SK-N-SH (cell line): ENCODE results near the gene CRAT. TPM values are rescaled to one million over a fixed set of nuclear protein-coding genes. Genes with fewer than 3 reads are reported as not detected.

Source experiments
- CTCF ChIA-PET: fragments of 300-600, 350-600 bp; formaldehyde crosslinking; extraction: SDS; loops from one replicate; lab custom pipeline; 2021; lab: Yijun Ruan, JAX
- POLR2A ChIA-PET: fragments of 350-600 bp; sonication (Branson Sonifier 250); formaldehyde crosslinking; extraction: SDS; loops from one replicate; lab custom pipeline; 2020; ENCODE audit warnings: antibody characterized with exemption, inconsistent platforms; lab: Yijun Ruan, JAX
- DNase-seq: peaks from one replicate; pipeline ENCODE4 v3.0.0; 2012
- H2AFZ ChIP-seq: fragments of 200-600 bp; sonication (generic); 2 replicates; pipeline ENCODE4 v1.8.1; 2016; ENCODE audit warnings: antibody characterized with exemption, mild to moderate bottlenecking, low read depth
- H3F3A ChIP-seq: fragments of 200-600 bp; sonication (generic); replicated peaks from 2 replicates; pipeline ENCODE3; 2016; ENCODE audit warnings: antibody characterized with exemption, mild to moderate bottlenecking; ENCODE audit not compliant: insufficient read depth
- H3K27ac ChIP-seq, 2 experiments: fragments of 200-500 bp in 1 of 2; fragments of 200-600 bp in 1 of 2; sonication (Bioruptor generic) in 1 of 2; sonication (generic), shearing (Covaris generic) in 1 of 2; 2 replicates each; pipeline versions ENCODE4 v1.5.1 to v1.6.1; 2014 to 2016; ENCODE audit warnings: low read depth in 2 of 2, inconsistent platforms in 1 of 2, low read length in 1 of 2, mild to moderate bottlenecking in 1 of 2, mixed read lengths in 1 of 2
- H3K27me3 ChIP-seq: fragments of 200-600 bp; sonication (generic), shearing (Covaris generic); 2 replicates; pipeline ENCODE4 v1.6.1; 2016; ENCODE audit warnings: mixed run types; ENCODE audit not compliant: insufficient read depth
- H3K36me3 ChIP-seq, 2 experiments: fragments of 200-500 bp in 1 of 2; fragments of 200-600 bp in 1 of 2; sonication (Bioruptor generic) in 1 of 2; sonication (generic) in 1 of 2; replicated peaks in 1 of 2; 2 replicates each; pipeline versions ENCODE3 to v1.5.1; 2014 to 2016; ENCODE audit warnings: low read length in 1 of 2, mild to moderate bottlenecking in 1 of 2; ENCODE audit not compliant: insufficient read depth in 2 of 2, control insufficient read depth in 1 of 2
- H3K4me1 ChIP-seq, 2 experiments: fragments of 200-500 bp in 1 of 2; fragments of 200-600 bp in 1 of 2; sonication (Bioruptor generic) in 1 of 2; sonication (generic), shearing (Covaris generic) in 1 of 2; 2 replicates each; pipeline versions ENCODE4 v1.5.1 to v1.6.1; 2014 to 2016; ENCODE audit warnings: low read depth in 1 of 2, low read length in 1 of 2, mixed run types in 1 of 2; ENCODE audit not compliant: insufficient read depth in 2 of 2, control insufficient read depth in 1 of 2
- H3K4me2 ChIP-seq: fragments of 200-600 bp; sonication (generic), shearing (Covaris generic); 2 replicates; pipeline ENCODE4 v1.6.1; 2017; ENCODE audit warnings: mixed run types
- H3K4me3 ChIP-seq, 2 experiments: fragments of 200-500 bp in 1 of 2; fragments of 200-600 bp in 1 of 2; sonication (Bioruptor generic) in 1 of 2; sonication (generic), shearing (Covaris generic) in 1 of 2; 2 replicates each; pipeline versions ENCODE4 v1.5.1 to v1.8.1; 2014 to 2016; ENCODE audit warnings: low read depth in 2 of 2, inconsistent platforms in 1 of 2, low read length in 1 of 2, mild to moderate bottlenecking in 1 of 2, mixed read lengths in 1 of 2, moderate library complexity in 1 of 2
- H3K79me2 ChIP-seq: fragments of 200-600 bp; sonication (generic); 2 replicates; pipeline ENCODE4 v1.8.1; 2017; ENCODE audit warnings: mild to moderate bottlenecking; ENCODE audit not compliant: insufficient read depth
- H3K9ac ChIP-seq: fragments of 200-600 bp; sonication (generic); 2 replicates; pipeline ENCODE4 v1.6.1; 2017; ENCODE audit warnings: mixed run types
- H3K9me2 ChIP-seq: fragments of 200-600 bp; sonication (generic); 2 replicates; pipeline ENCODE4 v1.6.1; 2017; ENCODE audit warnings: mixed run types
- H3K9me3 ChIP-seq: fragments of 200-600 bp; sonication (generic); 2 replicates; pipeline ENCODE4 v1.6.1; 2017; ENCODE audit warnings: mixed run types, mild to moderate bottlenecking, moderate library complexity
- H4K20me1 ChIP-seq: fragments of 200-600 bp; sonication (generic); 2 replicates; pipeline ENCODE4 v1.6.1; 2017; ENCODE audit warnings: mild to moderate bottlenecking, mixed run types; ENCODE audit not compliant: insufficient read depth
- CHD2 ChIP-seq: fragments of 150-350 bp; IDR thresholded peaks from 2 replicates; pipeline ENCODE4 v1.6.1; 2018; ENCODE audit warnings: low read length; ENCODE audit not compliant: partially characterized antibody
- EP300 ChIP-seq, 2 experiments: IDR thresholded peaks; 2 replicates each; pipeline versions ENCODE4 v1.4.0 to v1.6.1; 2012; ENCODE audit warnings: borderline replicate concordance in 1 of 2, low read depth in 1 of 2, low read length in 1 of 2
- MAX ChIP-seq: IDR thresholded peaks from 2 replicates; pipeline ENCODE4 v1.4.0; 2012; ENCODE audit warnings: low read depth
- MEF2A ChIP-seq: IDR thresholded peaks from 2 replicates; pipeline ENCODE4 v1.4.0; 2012; ENCODE audit warnings: low read depth, borderline replicate concordance
- MXI1 ChIP-seq: IDR thresholded peaks from 2 replicates; pipeline ENCODE4 v1.6.1; 2012; ENCODE audit warnings: mild to moderate bottlenecking, low read depth, low read length, improper control_type of control experiment
- NRF1 ChIP-seq: IDR thresholded peaks from 2 replicates; pipeline ENCODE4 v1.6.1; 2012; ENCODE audit warnings: low read depth, mild to moderate bottlenecking, low read length
- POLR2AphosphoS5 ChIP-seq: IDR thresholded peaks from 2 replicates; pipeline ENCODE4 v1.6.1; 2012; ENCODE audit warnings: low read depth, low read length
- REST ChIP-seq: IDR thresholded peaks from 2 replicates; pipeline ENCODE4 v1.6.1; 2012; ENCODE audit warnings: mild to moderate bottlenecking, low read depth, low read length, moderate library complexity
- RXRA ChIP-seq: IDR thresholded peaks from 2 replicates; pipeline ENCODE4 v1.4.0; 2012; ENCODE audit warnings: low read depth, mild to moderate bottlenecking, borderline replicate concordance
- SIN3A ChIP-seq: IDR thresholded peaks from 2 replicates; pipeline ENCODE4 v1.6.1; 2012; ENCODE audit warnings: low read depth, mild to moderate bottlenecking, low read length, moderate library complexity, borderline replicate concordance
- SMC3 ChIP-seq: IDR thresholded peaks from 2 replicates; pipeline ENCODE4 v1.6.1; 2012; ENCODE audit warnings: low read depth, low read length, improper control_type of control experiment
- TAF1 ChIP-seq: IDR thresholded peaks from 2 replicates; pipeline ENCODE4 v1.6.1; 2012; ENCODE audit warnings: low read depth, mild to moderate bottlenecking, low read length, moderate library complexity, borderline replicate concordance
- TCF12 ChIP-seq: IDR thresholded peaks from 2 replicates; pipeline ENCODE4 v1.4.0; 2012
- TEAD4 ChIP-seq: IDR thresholded peaks from 2 replicates; pipeline ENCODE4 v1.4.0; 2012; ENCODE audit warnings: mild to moderate bottlenecking, borderline replicate concordance; ENCODE audit not compliant: insufficient read depth
- USF1 ChIP-seq: IDR thresholded peaks from 2 replicates; pipeline ENCODE4 v1.4.0; 2012; ENCODE audit warnings: low read depth, borderline replicate concordance
- YY1 ChIP-seq: IDR thresholded peaks from 2 replicates; pipeline ENCODE4 v1.4.0; 2012; ENCODE audit warnings: low read depth, mild to moderate bottlenecking
- WGBS: methylation state at CpG from one replicate; pipeline ENCODE4 v1.1.6; 2017; ENCODE audit warnings: low lambda C conversion rate; 5-methylcytosine and 5-hydroxymethylcytosine counted together
- polyA plus RNA-seq, 3 experiments: library from polyadenylated mRNA; depleted of rRNA; stranded (reverse); fragments of >200 nt; gene quantifications; 2 replicates each; pipeline ENCODE4 v1.2.3, GENCODE V29; 2012
- TF ChIP-seq, protein P1 (sequence below): IDR thresholded peaks from 2 replicates; pipeline ENCODE4 v1.4.0; 2012; ENCODE audit warnings: low read depth, borderline replicate concordance
- TF ChIP-seq, protein P2 (sequence below): fragments of 150-350 bp; IDR thresholded peaks from 2 replicates; pipeline ENCODE4 v1.6.1; 2017; ENCODE audit warnings: antibody characterized with exemption, low read length, low read depth, borderline replicate concordance

CRAT gene
- 29.7 and 44.5 TPM in 2 replicates for polyA plus RNA-seq (2012; rRNA removed)
- 20.8 and 32.9 TPM in 2 replicates for polyA plus RNA-seq (2012; cell fraction: cytosol; rRNA removed)
- polyA plus RNA-seq (2012; cell fraction: nucleus; rRNA removed) = 59.3 and 67.2 TPM in 2 replicates

DNA sequence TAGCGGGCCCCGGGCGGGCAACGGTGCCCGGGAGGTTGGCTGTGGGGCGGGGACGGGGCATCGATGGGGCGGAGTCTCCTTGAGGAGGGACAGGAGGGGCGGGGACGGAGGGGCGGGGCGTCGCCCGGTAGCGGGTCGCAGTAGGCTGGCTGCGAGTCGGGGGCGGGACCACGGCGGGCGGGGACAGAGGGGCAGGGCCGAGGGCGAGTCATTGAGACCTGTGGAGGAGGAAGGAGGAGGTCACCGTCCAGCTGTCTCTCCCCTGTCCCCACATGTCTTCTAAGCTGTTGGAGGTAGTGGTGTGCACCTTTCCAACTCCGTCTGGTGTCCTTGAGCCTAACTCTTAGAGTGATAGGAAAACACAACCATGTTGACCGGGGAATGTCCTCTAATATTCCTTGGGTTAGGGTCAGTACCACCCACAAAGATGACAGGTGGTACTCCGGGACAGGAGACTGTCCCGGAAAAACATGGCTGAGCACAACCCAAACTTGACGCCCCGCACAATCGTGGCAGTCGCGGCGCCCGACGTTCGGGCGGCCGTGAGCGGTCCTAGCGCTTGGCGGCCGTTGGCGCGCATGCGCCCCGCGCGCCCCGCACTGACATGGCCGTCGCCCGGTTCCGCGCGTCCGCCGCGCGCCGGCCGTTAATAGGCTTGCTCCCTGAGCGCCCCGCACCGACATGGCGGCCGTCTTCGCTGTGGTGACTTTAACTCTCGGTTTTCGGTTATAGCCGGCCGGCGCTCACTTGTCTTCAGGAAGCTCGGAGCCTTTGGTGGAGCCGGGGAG, at the start of gene CRAT, which contains the start of gene PTPA:
Gene CRAT, minus strand, starts transcription at position 54 of the 788 bp plus-strand sequence. CDS start 284 bp downstream, outside the sequence.
Gene PTPA, plus strand, starts transcription at position 676 of the 788 bp plus-strand sequence. CDS start 186 bp downstream, outside the sequence.
- H3K4me2 ChIP-seq = peak within 1 kb of the TSS; percentile 100
- no peaks in the 10 kb centered on the region for H4K20me1 ChIP-seq
- POLR2A ChIA-PET = interaction anchor here (2.0 kb wide), 1 partner anchor 21 kb away, joined by 5 read pairs; no protein-coding TSS in a partner anchor
- H3K4me1 ChIP-seq = peaks cover 11 to 19% of the 10 kb centered on the region in 2 experiments; a peak in 2 of 4 replicates
- H3K79me2 ChIP-seq = peaks cover 68% of the 10 kb centered on the region
- peak within 1 kb of the TSS; percentile 97 for H3K27ac ChIP-seq
- peak; percentile 100 for DNase-seq
- TF ChIP-seq CHD2 (peak; percentile 4), SIN3A (no peak), MAX (peak; percentile 78), TCF12 (no peak; the same call in 1 of the 2 replicates), MXI1 (peak; percentile 70; the same call in 1 of the 2 replicates), YY1 (peak; percentile 94), SMC3 (no peak), TAF1 (peak; percentile 87), REST (no peak), RXRA (no peak), NRF1 (peak; percentile 90), POLR2AphosphoS5 (peak; percentile 98), EP300 (IDR thresholded peaks at IDR 0.05; ENCODE audit: borderline replicate concordance in 1 of 2, low read depth in 1 of 2, low read length in 1 of 2) (0 out of 4 replicates have a peak, but pooled peaks of 1 of the 2 experiments have one; percentile 17), MEF2A (no peak), TEAD4 (no peak), USF1 (no peak)
- TF ChIP-seq, protein P1, sequence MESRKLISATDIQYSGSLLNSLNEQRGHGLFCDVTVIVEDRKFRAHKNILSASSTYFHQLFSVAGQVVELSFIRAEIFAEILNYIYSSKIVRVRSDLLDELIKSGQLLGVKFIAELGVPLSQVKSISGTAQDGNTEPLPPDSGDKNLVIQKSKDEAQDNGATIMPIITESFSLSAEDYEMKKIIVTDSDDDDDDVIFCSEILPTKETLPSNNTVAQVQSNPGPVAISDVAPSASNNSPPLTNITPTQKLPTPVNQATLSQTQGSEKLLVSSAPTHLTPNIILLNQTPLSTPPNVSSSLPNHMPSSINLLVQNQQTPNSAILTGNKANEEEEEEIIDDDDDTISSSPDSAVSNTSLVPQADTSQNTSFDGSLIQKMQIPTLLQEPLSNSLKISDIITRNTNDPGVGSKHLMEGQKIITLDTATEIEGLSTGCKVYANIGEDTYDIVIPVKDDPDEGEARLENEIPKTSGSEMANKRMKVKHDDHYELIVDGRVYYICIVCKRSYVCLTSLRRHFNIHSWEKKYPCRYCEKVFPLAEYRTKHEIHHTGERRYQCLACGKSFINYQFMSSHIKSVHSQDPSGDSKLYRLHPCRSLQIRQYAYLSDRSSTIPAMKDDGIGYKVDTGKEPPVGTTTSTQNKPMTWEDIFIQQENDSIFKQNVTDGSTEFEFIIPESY = no peak
- TF ChIP-seq, protein P2, sequence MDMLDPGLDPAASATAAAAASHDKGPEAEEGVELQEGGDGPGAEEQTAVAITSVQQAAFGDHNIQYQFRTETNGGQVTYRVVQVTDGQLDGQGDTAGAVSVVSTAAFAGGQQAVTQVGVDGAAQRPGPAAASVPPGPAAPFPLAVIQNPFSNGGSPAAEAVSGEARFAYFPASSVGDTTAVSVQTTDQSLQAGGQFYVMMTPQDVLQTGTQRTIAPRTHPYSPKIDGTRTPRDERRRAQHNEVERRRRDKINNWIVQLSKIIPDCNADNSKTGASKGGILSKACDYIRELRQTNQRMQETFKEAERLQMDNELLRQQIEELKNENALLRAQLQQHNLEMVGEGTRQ = no peak
- no peaks in the 10 kb centered on the region for H3K27me3 ChIP-seq
- H3K36me3 ChIP-seq = peaks cover 0 to 9% of the 10 kb centered on the region in 2 experiments
- no peaks in the 10 kb centered on the region for H3K9me2 ChIP-seq
- CTCF ChIA-PET = interaction anchor here (0.8 to 8.4 kb wide), 7 partner anchors 14 to 513 kb away, joined by 3 to 52 read pairs (median 4); no protein-coding TSS in a partner anchor
- no peaks in the 10 kb centered on the region for H3K9me3 ChIP-seq
- H2AFZ ChIP-seq = peak within 1 kb of the TSS; percentile 89
- H3F3A ChIP-seq = peaks cover 10% of the 10 kb centered on the region
- H3K9ac ChIP-seq = peak within 1 kb of the TSS; percentile 92
- H3K4me3 ChIP-seq = peak within 1 kb of the TSS; percentile 88 to 91
- WGBS = 0% methylated on average over 19 of the region's 77 CpGs
